ENCODE data around the gene SLC25A22. TPM values are rescaled to one million over a fixed set of nuclear protein-coding genes. Genes with fewer than 3 reads are reported as not detected.

SLC25A22 gene
- total and polyA plus RNA-seq, 10 of the 15 experiments (the other 5 are each of a cell fraction or from before 2014, with no cell fraction given): 0.27 to 27.0 (median 8.2) TPM

DNA sequence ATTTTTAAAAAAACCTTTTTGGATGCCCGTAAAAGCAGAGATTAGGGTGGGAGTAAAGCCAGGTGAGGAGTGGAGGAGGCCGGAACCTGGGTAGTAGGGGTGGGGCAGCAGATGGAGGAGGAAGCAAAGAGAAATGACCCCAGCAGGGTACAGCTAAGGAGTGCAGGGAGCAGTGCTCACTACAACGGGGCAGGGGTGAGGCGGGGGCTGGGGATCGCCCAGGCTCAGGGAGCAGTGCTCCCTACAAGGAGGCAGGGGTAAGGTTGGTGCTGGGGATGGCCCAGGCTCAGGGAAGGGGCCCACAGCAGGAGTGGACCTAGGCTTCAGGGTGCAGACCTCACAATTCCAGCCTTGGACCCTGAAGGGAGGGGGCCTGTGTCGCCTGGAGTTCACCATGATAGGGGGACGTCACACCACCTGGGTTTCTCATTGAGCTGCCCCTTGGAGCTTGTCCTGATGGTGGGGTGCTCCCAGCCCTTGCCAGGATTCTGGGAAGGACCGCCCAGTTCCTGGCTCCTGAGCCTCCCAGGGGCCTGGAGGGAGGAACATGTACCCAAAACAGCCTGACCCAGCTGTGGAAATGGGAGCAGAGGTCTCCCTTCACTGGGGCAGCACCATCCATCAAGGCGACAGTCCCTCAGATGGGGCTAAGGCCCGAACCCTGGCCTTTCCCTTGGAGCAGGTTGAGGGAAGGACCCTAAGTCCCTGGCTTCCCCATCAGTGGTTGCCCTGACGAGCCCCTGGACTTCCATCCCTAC, 17.8 kb upstream of the SLC25A22 start:
- H3K9ac ChIP-seq (ENCODE audit: control insufficient read depth, insufficient read depth, low read length): no peak overlapping the region
- ChIA-PET RAD21 (ENCODE audit: unreplicated experiment) (no interaction called here), CTCF (no interaction called here), POLR2A (no interaction called here), SMC1A (ENCODE audit: uncharacterized antibody, unreplicated experiment) (no interaction called here)
- no peaks in the 10 kb centered on the region for H3K27me3 ChIP-seq (replicated peaks in 1 of 2; ENCODE audit: control insufficient read depth in 2 of 2, insufficient read depth in 2 of 2, low read length in 1 of 2)
- H3K27ac ChIP-seq (ENCODE audit: control insufficient read depth, insufficient read depth): no peak overlapping the region
- peaks cover 19% of the 10 kb centered on the region for H3K79me2 ChIP-seq (ENCODE audit: control insufficient read depth, insufficient read depth, low read length)
- H4K20me1 ChIP-seq (ENCODE audit: control insufficient read depth, insufficient read depth): peaks cover 8% of the 10 kb centered on the region
- peaks cover 8 to 28% of the 10 kb centered on the region in 2 experiments; a peak in 3 of 4 replicates for H3K36me3 ChIP-seq (ENCODE audit: control insufficient read depth in 2 of 2, insufficient read depth in 2 of 2, low read length in 1 of 2)
- in situ Hi-C loops (cut with MboI): loop anchor here (25.0 kb wide), 1 partner anchor 1571 kb away; the partner anchor contains the start of gene CD81
- no peak for ATAC-seq
- 80% methylated on average over 9 of the region's 11 CpGs for WGBS (ENCODE audit: insufficient coverage, insufficient replicate concordance, low lambda C conversion rate, missing lambda C conversion rate)
- no peak overlapping the region for H3K4me2 ChIP-seq (ENCODE audit: control insufficient read depth, insufficient read depth)
- H3K4me1 ChIP-seq (ENCODE audit: control insufficient read depth, insufficient read depth, low read length): peaks cover 7% of the 10 kb centered on the region
- no peak for FAIRE-seq
- H2AFZ ChIP-seq (ENCODE audit: control insufficient read depth, low read depth, low read length): no peak overlapping the region
- no peaks in the 10 kb centered on the region for H3K9me3 ChIP-seq (replicated peaks; ENCODE audit: control insufficient read depth, insufficient read depth, low read length)
- TF ChIP-seq POLR2A (IDR thresholded peaks at IDR 0.05; ENCODE audit: low read depth, low read length) (peak; percentile 49; the same call in 1 of the 2 replicates), BCL11A (IDR thresholded peaks at IDR 0.05; ENCODE audit: low read depth, low read length) (no peak)
- no TSS peak for BruUV-seq (replicated peaks)
- intact Hi-C loops (cut with micrococcal nuclease; ENCODE audit: unreplicated experiment): no loop called here
- DNase-seq (ENCODE audit: low read depth, low spot score): no peak
- no peak overlapping the region for H3K4me3 ChIP-seq

DNA sequence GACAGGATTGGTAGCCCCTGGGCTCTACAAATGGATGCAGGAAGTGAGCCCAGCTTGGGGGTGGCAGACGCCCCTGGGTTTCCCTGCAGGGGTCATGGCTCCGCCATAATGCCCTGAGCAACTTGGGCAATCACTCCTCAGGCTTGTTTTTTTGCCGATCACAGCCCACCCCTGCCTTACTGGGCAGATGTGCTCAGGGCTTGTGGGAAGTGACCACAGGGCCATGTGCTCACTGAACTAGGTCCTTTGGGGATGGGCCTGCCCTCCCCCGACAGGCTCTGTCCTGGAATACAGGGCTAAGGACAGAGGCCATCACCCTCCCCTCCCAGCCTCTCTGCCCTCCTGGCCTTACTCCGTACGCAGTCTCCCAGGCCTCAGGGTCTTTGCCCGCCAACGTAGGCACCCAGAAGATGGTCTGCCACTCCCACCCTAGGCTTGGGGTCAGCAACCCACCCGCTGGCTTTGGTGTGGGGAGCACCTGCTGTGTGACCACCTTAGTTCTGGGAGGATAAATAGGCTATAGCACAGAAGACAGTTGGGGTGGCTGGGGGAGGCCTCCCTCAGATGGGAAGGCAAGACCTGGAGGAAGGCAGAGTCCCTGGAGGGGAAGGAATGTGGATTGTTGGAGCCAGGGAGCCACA, 15.5 kb upstream of the SLC25A22 start:
- Histone ChIP-seq H3K9ac (ENCODE audit: control insufficient read depth, insufficient read depth, low read length) (no peak overlapping the region), H3K36me3 (ENCODE audit: control insufficient read depth in 2 of 2, insufficient read depth in 2 of 2, low read length in 1 of 2) (peaks cover 8 to 28% of the 10 kb centered on the region in 2 experiments; a peak in 3 of 4 replicates), H3K4me3 (no peak overlapping the region), H3K79me2 (ENCODE audit: control insufficient read depth, insufficient read depth, low read length) (peaks cover 34% of the 10 kb centered on the region), H3K4me1 (ENCODE audit: control insufficient read depth, insufficient read depth, low read length) (peaks cover 7% of the 10 kb centered on the region; the same call in 1 of the 2 replicates), H2AFZ (ENCODE audit: control insufficient read depth, low read depth, low read length) (no peak overlapping the region), H3K27me3 (replicated peaks in 1 of 2; ENCODE audit: control insufficient read depth in 2 of 2, insufficient read depth in 2 of 2, low read length in 1 of 2) (no peaks in the 10 kb centered on the region), H3K4me2 (ENCODE audit: control insufficient read depth, insufficient read depth) (no peak overlapping the region), H3K9me3 (replicated peaks; ENCODE audit: control insufficient read depth, insufficient read depth, low read length) (no peaks in the 10 kb centered on the region), H3K27ac (ENCODE audit: control insufficient read depth, insufficient read depth) (no peak overlapping the region), H4K20me1 (ENCODE audit: control insufficient read depth, insufficient read depth) (peaks cover 8% of the 10 kb centered on the region; the same call in 1 of the 2 replicates)
- ChIA-PET CTCF (no interaction called here), RAD21 (ENCODE audit: unreplicated experiment) (no interaction called here), SMC1A (ENCODE audit: uncharacterized antibody, unreplicated experiment) (no interaction called here), POLR2A (no interaction called here)
- WGBS (ENCODE audit: insufficient coverage, insufficient replicate concordance, low lambda C conversion rate, missing lambda C conversion rate): 76% methylated on average over 9 of the region's 9 CpGs
- in situ Hi-C loops (cut with MboI) (loop anchor here (25.0 kb wide), 1 partner anchor 1574 kb away; the partner anchor contains the start of gene CD81), intact Hi-C loops (cut with micrococcal nuclease; ENCODE audit: unreplicated experiment) (no loop called here)
- ATAC-seq: no peak
- BruUV-seq (replicated peaks): no TSS peak
- no peak for DNase-seq (ENCODE audit: low read depth, low spot score)
- FAIRE-seq: no peak
- TF ChIP-seq CHD4 (IDR thresholded peaks at IDR 0.05) (no peak), BCL11A (IDR thresholded peaks at IDR 0.05; ENCODE audit: low read depth, low read length) (no peak), POLR2AphosphoS2 (IDR thresholded peaks at IDR 0.05; ENCODE audit: low read depth, low read length) (peak; percentile 80; the same call in 1 of the 2 replicates), RB1 (IDR thresholded peaks at IDR 0.05; ENCODE audit: borderline replicate concordance) (no peak), SMAD5 (IDR thresholded peaks at IDR 0.05; ENCODE audit: low read depth) (peak; percentile 70; the same call in 1 of the 2 replicates), YBX1 (IDR thresholded peaks at IDR 0.05) (no peak), ZNF384 (IDR thresholded peaks at IDR 0.05; ENCODE audit: borderline replicate concordance, low read depth, low read length) (no peak), TCF3 (IDR thresholded peaks at IDR 0.05; ENCODE audit: borderline replicate concordance, insufficient read depth, low read depth, low read length) (no peak), KDM1A (IDR thresholded peaks at IDR 0.05; ENCODE audit: borderline replicate concordance) (no peak), JUND (IDR thresholded peaks at IDR 0.05; ENCODE audit: low read depth, low read length) (no peak), SREBF2 (IDR thresholded peaks at IDR 0.05; ENCODE audit: low read length) (no peak), TCF12 (IDR thresholded peaks at IDR 0.05; ENCODE audit: low read depth, low read length) (no peak), SRF (IDR thresholded peaks at IDR 0.05; ENCODE audit: low read depth in 2 of 2, low read length in 2 of 2) (no peak), KLF5 (IDR thresholded peaks at IDR 0.05; ENCODE audit: partially characterized antibody) (no peak), FOXM1 (IDR thresholded peaks at IDR 0.05; ENCODE audit: low read depth, low read length) (no peak), HDGF (IDR thresholded peaks at IDR 0.05) (no peak)
- TF ChIP-seq, protein P1, sequence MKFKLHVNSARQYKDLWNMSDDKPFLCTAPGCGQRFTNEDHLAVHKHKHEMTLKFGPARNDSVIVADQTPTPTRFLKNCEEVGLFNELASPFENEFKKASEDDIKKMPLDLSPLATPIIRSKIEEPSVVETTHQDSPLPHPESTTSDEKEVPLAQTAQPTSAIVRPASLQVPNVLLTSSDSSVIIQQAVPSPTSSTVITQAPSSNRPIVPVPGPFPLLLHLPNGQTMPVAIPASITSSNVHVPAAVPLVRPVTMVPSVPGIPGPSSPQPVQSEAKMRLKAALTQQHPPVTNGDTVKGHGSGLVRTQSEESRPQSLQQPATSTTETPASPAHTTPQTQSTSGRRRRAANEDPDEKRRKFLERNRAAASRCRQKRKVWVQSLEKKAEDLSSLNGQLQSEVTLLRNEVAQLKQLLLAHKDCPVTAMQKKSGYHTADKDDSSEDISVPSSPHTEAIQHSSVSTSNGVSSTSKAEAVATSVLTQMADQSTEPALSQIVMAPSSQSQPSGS (IDR thresholded peaks at IDR 0.05; ENCODE audit: low read length): no peak
